Mesothelial cell of epicardium (in vitro differentiated cells): ENCODE data around the gene MMRN1. TPM values are rescaled to one million over a fixed set of nuclear protein-coding genes. Genes with fewer than 3 reads are reported as not detected.

Source experiments
- DNase-seq, 2 experiments: peaks; one replicate each; pipeline ENCODE4 v3.0.0; 2021; ENCODE audit warnings: low spot score in 2 of 2; ENCODE audit not compliant: unreplicated experiment in 2 of 2
- H3K27ac Mint-ChIP-seq: 2 replicates; pipeline ENCODE4 v1.8.0; 2021; ENCODE audit warnings: mixed read lengths
- H3K27me3 Mint-ChIP-seq: 2 replicates; pipeline ENCODE4 v1.8.0; 2021; ENCODE audit warnings: low read depth, mixed read lengths
- H3K36me3 Mint-ChIP-seq: 2 replicates; pipeline ENCODE4 v1.8.0; 2021; ENCODE audit warnings: mixed read lengths
- H3K4me1 Mint-ChIP-seq: 2 replicates; pipeline ENCODE4 v1.8.0; 2021; ENCODE audit warnings: mixed read lengths
- H3K4me3 Mint-ChIP-seq: 2 replicates; pipeline ENCODE4 v1.8.0; 2021; ENCODE audit warnings: mild to moderate bottlenecking, moderate library complexity, mixed read lengths
- H3K9me3 Mint-ChIP-seq: 2 replicates; pipeline ENCODE4 v1.8.0; 2021; ENCODE audit warnings: mixed read lengths
- CTCF ChIP-seq: fragments of 200-600 bp; sonication (generic); IDR thresholded peaks from one replicate; pipeline ENCODE4 v1.5.0; 2021; ENCODE audit warnings: antibody characterized with exemption; ENCODE audit not compliant: unreplicated experiment
- total RNA-seq: library from RNA; stranded (reverse); gene quantifications from 3 replicates; pipeline ENCODE4 v1.2.1, GENCODE V29; 2021

The MMRN1 gene
- total RNA-seq, 1 donor from 2014 or later: not detected

- no peak for DNase-seq
- H3K36me3 Mint-ChIP-seq: no peaks in the 10 kb centered on the region
- peaks cover 10% of the 10 kb centered on the region for H3K4me1 Mint-ChIP-seq
- no peak overlapping the region for H3K4me3 Mint-ChIP-seq
- no peaks in the 10 kb centered on the region for H3K9me3 Mint-ChIP-seq
- H3K27me3 Mint-ChIP-seq: peaks cover 11% of the 10 kb centered on the region
- TF ChIP-seq CTCF: no peak
- no peak overlapping the region for H3K27ac Mint-ChIP-seq
Measured at GRCh38 chr4:90001023-90001422, 106.4 kb downstream of the MMRN1 start.

GRCh38 chr4:90002441-90003062 is 107.9 kb downstream of the MMRN1 start:
- Mint-ChIP-seq H3K9me3 (no peaks in the 10 kb centered on the region), H3K27ac (no peak overlapping the region), H3K4me1 (peaks cover 4% of the 10 kb centered on the region), H3K36me3 (no peaks in the 10 kb centered on the region), H3K4me3 (no peak overlapping the region), H3K27me3 (peaks cover 7% of the 10 kb centered on the region)
- no peak for TF ChIP-seq CTCF
- no peak for DNase-seq

Other genes with a start within 250 kb of the MMRN1 start
- gene SNCA, start 57.7 kb upstream of the MMRN1 start, total RNA-seq: 14.8 to 18.3 TPM (median 15.7 TPM) in 3 replicates
- gene CCSER1, start 232.5 kb downstream of the MMRN1 start, total RNA-seq: 5.3 to 7.2 TPM (median 6.3 TPM) in 3 replicates